ENCODE data around the gene TERB2. TPM values are rescaled to one million over a fixed set of nuclear protein-coding genes. Genes with fewer than 3 reads are reported as not detected.
"Not testable (repeated sequence)": the region's sequence is repeated elsewhere in the genome, so short reads cannot be mapped to it uniquely, and the experiment has no call there.

The TERB2 gene
- total and polyA plus RNA-seq, 2 donors (not counting 1 experiment from before 2014, with no cell fraction given): not detected

DNA sequence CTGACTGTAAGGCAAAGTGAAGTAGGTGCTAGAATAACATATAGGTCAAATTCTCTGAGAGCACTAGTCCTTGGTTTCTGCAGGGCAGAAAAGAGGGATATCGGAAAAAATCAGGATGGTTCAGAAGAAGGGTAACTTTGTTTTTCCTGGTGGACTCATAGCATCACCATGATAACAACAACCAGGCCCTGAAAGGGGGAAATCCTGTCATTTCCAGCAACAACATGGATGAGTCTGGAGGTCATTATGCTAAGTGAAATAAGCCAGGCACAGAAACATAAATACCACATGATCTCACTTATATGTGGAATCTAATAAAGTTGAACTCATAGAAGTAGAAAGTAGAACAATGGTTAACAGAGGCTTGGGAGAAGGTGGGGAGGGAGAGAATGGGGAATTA lies 27.7 kb downstream of the TERB2 start:
- DNase-seq (ENCODE audit: low read depth in 2 of 2); H3K4me1 ChIP-seq (ENCODE audit: control insufficient read depth, extremely low read depth, insufficient read depth, low read length): not testable (repeated sequence)

DNA sequence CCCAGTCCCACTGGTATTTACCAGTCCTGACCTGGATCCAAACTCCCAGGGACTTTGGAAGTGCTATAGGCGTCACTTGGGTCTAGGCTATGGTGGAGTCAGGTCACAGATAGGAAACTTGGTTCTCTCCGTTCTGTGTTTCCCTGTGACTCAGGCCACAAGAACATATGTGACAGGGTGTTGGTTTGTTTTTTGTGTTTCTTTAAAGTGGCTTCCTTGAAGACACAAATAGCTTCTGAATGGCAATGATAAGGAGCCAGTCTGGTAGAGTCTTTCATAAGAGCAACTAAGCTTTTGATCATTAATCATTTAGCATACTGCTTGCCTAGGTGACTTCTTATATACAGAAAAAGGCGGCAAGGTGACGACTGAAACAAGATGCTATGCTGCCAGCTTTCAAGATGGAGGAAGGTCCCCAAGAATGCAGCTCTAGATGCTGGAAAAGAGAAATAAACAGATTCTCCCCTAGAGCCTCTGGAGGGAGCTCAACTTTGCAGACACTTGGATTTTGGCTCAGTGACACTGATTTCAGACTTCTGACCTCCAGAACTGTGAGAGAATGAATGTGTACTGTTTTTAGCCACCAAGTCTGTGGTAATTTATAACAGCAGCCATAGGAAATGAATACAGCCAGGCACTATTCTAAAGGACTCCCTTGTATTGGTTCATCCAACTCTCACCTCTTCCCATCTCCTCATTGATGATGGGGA lies 30.0 kb downstream of the TERB2 start:
- H3K36me3 ChIP-seq (ENCODE audit: control insufficient read depth, insufficient read depth, low read length); H4K20me1 ChIP-seq (ENCODE audit: control insufficient read depth, extremely low read depth, insufficient read depth, low read length); H3K27ac ChIP-seq (ENCODE audit: insufficient read depth, low read length); H3K4me3 ChIP-seq (replicated peaks in 1 of 4; ENCODE audit: control extremely low read depth in 1 of 4, insufficient read depth in 1 of 4, low read depth in 3 of 4, low read length in 4 of 4); DNase-seq (ENCODE audit: low read depth in 2 of 2); H3K27me3 ChIP-seq (ENCODE audit: control insufficient read depth, insufficient read depth, low read length); H3K9me3 ChIP-seq (ENCODE audit: control insufficient read depth, insufficient read depth, low read depth, low read length); H3K4me2 ChIP-seq (ENCODE audit: extremely low read depth, insufficient read depth, low read length); H2AFZ ChIP-seq (ENCODE audit: low read length); H3K9ac ChIP-seq (ENCODE audit: insufficient read depth, low read length); H3K4me1 ChIP-seq (ENCODE audit: control insufficient read depth, extremely low read depth, insufficient read depth, low read length); H3K79me2 ChIP-seq (ENCODE audit: control insufficient read depth, insufficient read depth, low read length): not testable (repeated sequence)

More for the DNA sequence above, 27.7 kb downstream of the TERB2 start:
- not testable (repeated sequence) for H3K4me3 ChIP-seq (replicated peaks in 1 of 4; ENCODE audit: control extremely low read depth in 1 of 4, insufficient read depth in 1 of 4, low read depth in 3 of 4, low read length in 4 of 4); H2AFZ ChIP-seq (ENCODE audit: low read length); H3K9ac ChIP-seq (ENCODE audit: insufficient read depth, low read length); H3K9me3 ChIP-seq (ENCODE audit: control insufficient read depth, insufficient read depth, low read depth, low read length); H3K4me2 ChIP-seq (ENCODE audit: extremely low read depth, insufficient read depth, low read length); H4K20me1 ChIP-seq (ENCODE audit: control insufficient read depth, extremely low read depth, insufficient read depth, low read length); H3K27me3 ChIP-seq (ENCODE audit: control insufficient read depth, insufficient read depth, low read length); H3K79me2 ChIP-seq (ENCODE audit: control insufficient read depth, insufficient read depth, low read length); H3K36me3 ChIP-seq (ENCODE audit: control insufficient read depth, insufficient read depth, low read length); H3K27ac ChIP-seq (ENCODE audit: insufficient read depth, low read length)

DNA sequence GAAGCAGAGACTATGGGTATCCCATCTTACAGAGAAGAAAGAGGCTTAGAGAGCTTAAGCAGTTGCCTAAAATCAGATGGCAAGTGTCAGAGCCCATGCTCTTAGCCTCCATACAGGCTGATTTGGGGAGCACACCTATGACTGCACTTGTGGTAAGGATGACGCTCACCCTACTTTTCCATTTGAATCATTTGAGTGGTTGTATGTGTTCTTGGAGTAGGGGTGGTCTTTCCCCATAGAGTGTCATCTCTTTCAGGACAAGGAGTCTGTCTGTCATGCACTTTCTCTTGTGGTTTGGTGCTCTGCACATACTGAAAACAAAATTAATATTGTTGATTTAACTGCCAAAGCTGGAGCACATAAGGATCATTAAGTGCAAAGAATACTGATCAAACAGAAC lies 31.2 kb downstream of the TERB2 start:
- H3K4me3 ChIP-seq (replicated peaks in 1 of 4; ENCODE audit: control extremely low read depth in 1 of 4, insufficient read depth in 1 of 4, low read depth in 3 of 4, low read length in 4 of 4); H4K20me1 ChIP-seq (ENCODE audit: control insufficient read depth, extremely low read depth, insufficient read depth, low read length); H3K9ac ChIP-seq (ENCODE audit: insufficient read depth, low read length): not testable (repeated sequence)

DNA sequence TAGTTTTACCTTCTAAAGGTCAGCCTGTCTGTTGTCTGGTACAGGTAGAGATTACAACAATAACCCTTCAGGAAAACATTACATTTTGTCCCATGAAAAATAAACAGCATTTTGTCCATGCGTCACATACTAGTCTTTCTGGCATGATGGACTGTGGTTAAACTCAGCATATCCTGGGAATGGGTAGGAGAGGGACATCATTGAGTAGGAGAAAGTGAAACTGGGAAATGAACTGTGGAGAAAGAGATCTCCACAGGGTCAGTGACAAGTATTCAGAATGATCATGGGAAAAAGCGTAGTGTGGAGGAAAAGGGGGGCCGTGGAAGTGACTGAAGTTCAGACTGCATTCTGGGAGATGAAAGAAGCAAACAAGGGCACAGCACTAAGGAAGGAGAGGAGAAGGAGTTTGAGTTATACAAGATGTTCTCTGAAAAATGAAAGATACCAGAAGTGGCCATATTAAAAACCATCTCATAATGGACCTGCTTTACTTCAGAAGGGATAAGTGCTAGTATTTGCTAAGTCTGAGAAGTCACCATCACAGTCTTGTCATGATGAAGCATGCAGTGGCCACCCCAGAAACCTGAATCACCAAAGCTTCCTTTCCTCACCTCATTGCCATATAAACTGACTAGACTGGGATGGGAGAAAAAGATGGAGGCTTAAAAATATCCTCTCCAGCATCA lies 31.8 kb downstream of the TERB2 start:
- not testable (repeated sequence) for H3K27ac ChIP-seq (ENCODE audit: insufficient read depth, low read length); H3K9me3 ChIP-seq (ENCODE audit: control insufficient read depth, insufficient read depth, low read depth, low read length); H3K27me3 ChIP-seq (ENCODE audit: control insufficient read depth, insufficient read depth, low read length); DNase-seq (ENCODE audit: low read depth in 2 of 2); H3K4me2 ChIP-seq (ENCODE audit: extremely low read depth, insufficient read depth, low read length); H3K4me1 ChIP-seq (ENCODE audit: control insufficient read depth, extremely low read depth, insufficient read depth, low read length); H3K9ac ChIP-seq (ENCODE audit: insufficient read depth, low read length); H3K36me3 ChIP-seq (ENCODE audit: control insufficient read depth, insufficient read depth, low read length); H2AFZ ChIP-seq (ENCODE audit: low read length); H3K4me3 ChIP-seq (replicated peaks in 1 of 4; ENCODE audit: control extremely low read depth in 1 of 4, insufficient read depth in 1 of 4, low read depth in 3 of 4, low read length in 4 of 4); H4K20me1 ChIP-seq (ENCODE audit: control insufficient read depth, extremely low read depth, insufficient read depth, low read length); H3K79me2 ChIP-seq (ENCODE audit: control insufficient read depth, insufficient read depth, low read length)

More for the DNA sequence above, 31.2 kb downstream of the TERB2 start:
- not testable (repeated sequence) for H3K9me3 ChIP-seq (ENCODE audit: control insufficient read depth, insufficient read depth, low read depth, low read length); H3K27me3 ChIP-seq (ENCODE audit: control insufficient read depth, insufficient read depth, low read length); H3K79me2 ChIP-seq (ENCODE audit: control insufficient read depth, insufficient read depth, low read length); H3K4me2 ChIP-seq (ENCODE audit: extremely low read depth, insufficient read depth, low read length); H3K36me3 ChIP-seq (ENCODE audit: control insufficient read depth, insufficient read depth, low read length); H3K4me1 ChIP-seq (ENCODE audit: control insufficient read depth, extremely low read depth, insufficient read depth, low read length); H3K27ac ChIP-seq (ENCODE audit: insufficient read depth, low read length); H2AFZ ChIP-seq (ENCODE audit: low read length); DNase-seq (ENCODE audit: low read depth in 2 of 2)

DNA sequence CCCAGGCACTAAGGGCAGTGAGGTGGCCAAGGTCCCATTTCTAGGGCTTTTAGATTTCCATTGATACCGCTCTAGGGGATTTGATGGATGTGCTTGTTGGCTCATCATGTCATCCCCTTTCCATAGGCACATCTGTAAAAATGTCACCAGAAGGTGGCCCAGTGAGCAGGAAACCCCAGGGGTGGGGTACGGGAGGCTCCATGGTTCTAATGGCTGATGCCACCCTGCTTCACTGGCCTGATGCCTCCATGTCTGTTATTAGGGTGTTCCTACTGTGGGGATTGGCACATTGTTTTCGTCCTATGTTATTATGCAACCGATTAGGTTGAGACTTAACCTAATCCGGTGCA lies 32.4 kb downstream of the TERB2 start:
- not testable (repeated sequence) for H3K9ac ChIP-seq (ENCODE audit: insufficient read depth, low read length); H3K4me1 ChIP-seq (ENCODE audit: control insufficient read depth, extremely low read depth, insufficient read depth, low read length); H3K4me2 ChIP-seq (ENCODE audit: extremely low read depth, insufficient read depth, low read length); H3K4me3 ChIP-seq (replicated peaks in 1 of 4; ENCODE audit: control extremely low read depth in 1 of 4, insufficient read depth in 1 of 4, low read depth in 3 of 4, low read length in 4 of 4); H2AFZ ChIP-seq (ENCODE audit: low read length); H4K20me1 ChIP-seq (ENCODE audit: control insufficient read depth, extremely low read depth, insufficient read depth, low read length); H3K79me2 ChIP-seq (ENCODE audit: control insufficient read depth, insufficient read depth, low read length); H3K9me3 ChIP-seq (ENCODE audit: control insufficient read depth, insufficient read depth, low read depth, low read length); H3K27me3 ChIP-seq (ENCODE audit: control insufficient read depth, insufficient read depth, low read length); DNase-seq (ENCODE audit: low read depth in 2 of 2); H3K36me3 ChIP-seq (ENCODE audit: control insufficient read depth, insufficient read depth, low read length); H3K27ac ChIP-seq (ENCODE audit: insufficient read depth, low read length)

DNA sequence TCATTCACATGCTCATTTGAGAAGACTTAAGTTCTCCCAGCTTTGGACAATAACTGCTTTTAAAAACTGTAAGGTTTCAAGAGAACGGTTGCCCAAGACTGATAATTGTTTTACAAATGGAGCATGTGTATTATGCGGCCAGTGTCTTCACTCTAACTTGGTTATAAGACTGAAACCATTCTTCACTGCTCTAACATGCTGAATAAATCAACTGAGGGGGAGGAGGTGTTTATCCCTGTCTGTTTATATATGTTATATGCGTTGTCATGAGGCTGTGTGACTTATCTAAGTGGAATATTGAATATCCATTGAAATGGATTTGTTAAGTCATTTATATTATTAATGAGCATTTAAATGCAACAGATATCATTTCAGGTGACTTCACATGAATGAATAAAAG lies 41.1 kb downstream of the TERB2 start:
- H3K27ac ChIP-seq (ENCODE audit: insufficient read depth, low read length); H3K4me2 ChIP-seq (ENCODE audit: extremely low read depth, insufficient read depth, low read length); DNase-seq (ENCODE audit: low read depth in 2 of 2); H3K79me2 ChIP-seq (ENCODE audit: control insufficient read depth, insufficient read depth, low read length); H3K4me1 ChIP-seq (ENCODE audit: control insufficient read depth, extremely low read depth, insufficient read depth, low read length); H3K27me3 ChIP-seq (ENCODE audit: control insufficient read depth, insufficient read depth, low read length); H3K36me3 ChIP-seq (ENCODE audit: control insufficient read depth, insufficient read depth, low read length); H3K9me3 ChIP-seq (ENCODE audit: control insufficient read depth, insufficient read depth, low read depth, low read length); H3K4me3 ChIP-seq (replicated peaks in 1 of 4; ENCODE audit: control extremely low read depth in 1 of 4, insufficient read depth in 1 of 4, low read depth in 3 of 4, low read length in 4 of 4); H4K20me1 ChIP-seq (ENCODE audit: control insufficient read depth, extremely low read depth, insufficient read depth, low read length); H3K9ac ChIP-seq (ENCODE audit: insufficient read depth, low read length); H2AFZ ChIP-seq (ENCODE audit: low read length): not testable (repeated sequence)

Data from fibroblast of lung (primary cell).